CD4-positive, CD25-positive, alpha-beta regulatory T cell (primary cell): ENCODE results near the gene MGAT3. TPM values are rescaled to one million over a fixed set of nuclear protein-coding genes. Genes with fewer than 3 reads are reported as not detected.
"Not testable (repeated sequence)": the region's sequence is repeated elsewhere in the genome, so short reads cannot be mapped to it uniquely, and the experiment has no call there.

ENCODE experiments used
- ATAC-seq, 2 donors: fragments of 150-1000 bp; cut with Tn5 transposase; one replicate each; pipeline ENCODE4 v1.10.0; 2021; ENCODE audit warnings: low read depth in 2 of 2, moderate number of reproducible peaks in 2 of 2, moderate library complexity in 1 of 2
- DNase-seq, 3 donors: peaks; one replicate each; pipeline versions ENCODE4 v3.0.0 to v3.0.0-alpha.2; 2012 to 2022; ENCODE audit warnings: mixed read lengths in 1 of 3
- H3K27ac ChIP-seq: one replicate; pipeline ENCODE4 v1.7.0; 2013; ENCODE audit warnings: mild to moderate bottlenecking, low read length; ENCODE audit not compliant: insufficient read depth, poor library complexity, severe bottlenecking
- H3K27me3 ChIP-seq: one replicate; pipeline ENCODE4 v1.7.0; 2013; ENCODE audit warnings: low read length; ENCODE audit not compliant: control insufficient read depth, insufficient read depth
- H3K36me3 ChIP-seq: one replicate; pipeline ENCODE4 v1.7.0; 2013; ENCODE audit warnings: mild to moderate bottlenecking, low read length, moderate library complexity; ENCODE audit not compliant: control insufficient read depth, insufficient read depth
- H3K4me1 ChIP-seq: 2 replicates; pipeline ENCODE4 v1.7.0; 2013; ENCODE audit warnings: mild to moderate bottlenecking, low read length; ENCODE audit not compliant: insufficient read depth, control insufficient read depth, poor library complexity, severe bottlenecking
- H3K4me3 ChIP-seq: one replicate; pipeline ENCODE4 v1.7.0; 2013; ENCODE audit warnings: low read depth, mild to moderate bottlenecking, low read length, moderate library complexity
- H3K9me3 ChIP-seq, 2 experiments: 1 replicate in 1 of 2; 2 replicates in 1 of 2; pipeline ENCODE4 v1.7.0; 2013; ENCODE audit warnings: low read length in 2 of 2, mild to moderate bottlenecking in 1 of 2, moderate library complexity in 1 of 2; ENCODE audit not compliant: control insufficient read depth in 2 of 2
- H3K27ac Mint-ChIP-seq, 3 donors: one replicate each; pipeline ENCODE4 v1.8.0; 2020 to 2022; ENCODE audit warnings: mild to moderate bottlenecking in 3 of 3, mixed read lengths in 3 of 3, moderate library complexity in 2 of 3
- H3K27me3 Mint-ChIP-seq: one replicate; pipeline ENCODE4 v1.8.0; 2022; ENCODE audit warnings: mild to moderate bottlenecking, mixed read lengths
- H3K36me3 Mint-ChIP-seq: one replicate; pipeline ENCODE4 v1.8.0; 2020; ENCODE audit warnings: mixed read lengths
- H3K4me1 Mint-ChIP-seq, 4 donors: one replicate each; pipeline ENCODE4 v1.8.0; 2020 to 2022; ENCODE audit warnings: mixed read lengths in 4 of 4, mild to moderate bottlenecking in 1 of 4
- H3K4me3 Mint-ChIP-seq, 4 donors: one replicate each; pipeline ENCODE4 v1.8.0; 2020 to 2022; ENCODE audit warnings: mild to moderate bottlenecking in 4 of 4, mixed read lengths in 4 of 4, moderate library complexity in 3 of 4
- H3K9me3 Mint-ChIP-seq, 7 donors: one replicate each; pipeline ENCODE4 v1.8.0; 2020 to 2022; ENCODE audit warnings: mixed read lengths in 7 of 7, mild to moderate bottlenecking in 3 of 7, moderate library complexity in 2 of 7
- polyA plus RNA-seq, 4 donors: library from polyadenylated mRNA; unstranded; fragments of 300-500 nt; fragmentation: Illumina TruSeq; gene quantifications; one replicate each; pipeline ENCODE4 v1.2.3, GENCODE V29; 2021
- total RNA-seq: library from RNA; stranded (reverse); gene quantifications from one replicate; pipeline ENCODE4 v1.2.3, GENCODE V29; 2022

The MGAT3 gene
- total and polyA plus RNA-seq, 5 donors from 2014 or later = 0.12 TPM; not detected in 4

GRCh38 chr22:39521106-39521885 lies 64.5 kb downstream of the MGAT3 start:
- not testable (repeated sequence) for H3K9me3 Mint-ChIP-seq, H3K27me3 Mint-ChIP-seq, ATAC-seq, H3K27me3 ChIP-seq, DNase-seq, H3K9me3 ChIP-seq
- Histone ChIP-seq H3K4me3 (peak overlapping the region; percentile 92), H3K36me3 (peaks cover 36% of the 10 kb centered on the region), H3K27ac (peak overlapping the region; percentile 88), H3K4me1 (peaks cover 49% of the 10 kb centered on the region)
- Mint-ChIP-seq H3K4me3 (peak overlapping the region; percentile 91 to 96 (median 96)), H3K27ac (peak overlapping the region; percentile 97 to 99 (median 99)), H3K36me3 (peaks cover 23% of the 10 kb centered on the region), H3K4me1 (peaks cover 6 to 63% (median 39%) of the 10 kb centered on the region in 4 donors)

- Mint-ChIP-seq H3K4me1 (peaks cover 6 to 69% (median 41%) of the 10 kb centered on the region in 4 donors), H3K36me3 (peaks cover 23% of the 10 kb centered on the region), H3K27ac (peak overlapping the region; percentile 88 to 99 (median 97)), H3K4me3 (peak overlapping the region; percentile 91 to 96 (median 96))
- not testable (repeated sequence) for H3K9me3 ChIP-seq, H3K27me3 Mint-ChIP-seq, DNase-seq, ATAC-seq, H3K27me3 ChIP-seq, H3K9me3 Mint-ChIP-seq
- peak overlapping the region; percentile 88 for H3K27ac ChIP-seq
- peaks cover 32% of the 10 kb centered on the region for H3K36me3 ChIP-seq
- peak overlapping the region; percentile 92 for H3K4me3 ChIP-seq
- peaks cover 56% of the 10 kb centered on the region for H3K4me1 ChIP-seq
Observed at GRCh38 chr22:39522091-39522490, 65.3 kb downstream of the MGAT3 start.

- Mint-ChIP-seq H3K4me1 (peaks cover 6 to 75% (median 46%) of the 10 kb centered on the region in 4 donors), H3K27ac (peak overlapping the region; percentile 88 to 99 (median 97)), H3K4me3 (peak overlapping the region; percentile 91 to 96 (median 96)), H3K36me3 (peaks cover 23% of the 10 kb centered on the region), H3K27me3 (peaks cover 6% of the 10 kb centered on the region), H3K9me3 (peaks cover 0 to 6% (median 0%) of the 10 kb centered on the region in 7 donors)
- Histone ChIP-seq H3K27me3 (no peaks in the 10 kb centered on the region), H3K36me3 (peaks cover 32% of the 10 kb centered on the region), H3K4me3 (peak overlapping the region; percentile 92), H3K9me3 (no peaks in the 10 kb centered on the region), H3K27ac (no peak overlapping the region), H3K4me1 (peaks cover 62% of the 10 kb centered on the region)
- ATAC-seq (no peak), DNase-seq (peak in 1 of 3 donors; percentile 39)
Observed at GRCh38 chr22:39522567-39523300, 65.9 kb downstream of the MGAT3 start.

- H3K9me3 ChIP-seq = no peaks in the 10 kb centered on the region
- no peaks in the 10 kb centered on the region for H3K27me3 ChIP-seq
- DNase-seq = no peak
- H3K4me3 ChIP-seq = no peak overlapping the region
- H3K27ac ChIP-seq = peak overlapping the region; percentile 45
- peaks cover 72% of the 10 kb centered on the region for H3K4me1 ChIP-seq
- Mint-ChIP-seq H3K27me3 (peaks cover 6% of the 10 kb centered on the region), H3K4me3 (peak overlapping the region; percentile 35 to 80 (median 48)), H3K27ac (peak overlapping the region; percentile 32 to 52 (median 44)), H3K9me3 (peaks cover 0 to 8% (median 0%) of the 10 kb centered on the region in 7 donors), H3K36me3 (peaks cover 23% of the 10 kb centered on the region), H3K4me1 (peaks cover 6 to 82% (median 50%) of the 10 kb centered on the region in 4 donors)
- H3K36me3 ChIP-seq = peaks cover 37% of the 10 kb centered on the region
- no peak for ATAC-seq
Observed at GRCh38 chr22:39524089-39524752, 67.4 kb downstream of the MGAT3 start.

- peak overlapping the region; percentile 45 for H3K27ac ChIP-seq
- H3K9me3 Mint-ChIP-seq = peaks cover 0 to 8% (median 0%) of the 10 kb centered on the region in 7 donors
- H3K36me3 ChIP-seq = peaks cover 41% of the 10 kb centered on the region
- H3K27me3 ChIP-seq = no peaks in the 10 kb centered on the region
- peaks cover 6 to 87% (median 52%) of the 10 kb centered on the region in 4 donors for H3K4me1 Mint-ChIP-seq
- no peak overlapping the region for H3K4me3 ChIP-seq
- no peaks in the 10 kb centered on the region for H3K9me3 ChIP-seq
- H3K27me3 Mint-ChIP-seq = peaks cover 4% of the 10 kb centered on the region
- DNase-seq (no peak), ATAC-seq (no peak)
- H3K27ac Mint-ChIP-seq = peak overlapping the region; percentile 58 to 72 (median 72)
- H3K4me3 Mint-ChIP-seq = peak overlapping the region; percentile 20 to 61 (median 41)
- peaks cover 76% of the 10 kb centered on the region for H3K4me1 ChIP-seq
- H3K36me3 Mint-ChIP-seq = peaks cover 25% of the 10 kb centered on the region
Observed at GRCh38 chr22:39524753-39525657, 68.2 kb downstream of the MGAT3 start.

GRCh38 chr22:39525658-39525975 lies 68.8 kb downstream of the MGAT3 start:
- H3K36me3 ChIP-seq = peaks cover 45% of the 10 kb centered on the region
- H3K27me3 ChIP-seq = no peaks in the 10 kb centered on the region
- H3K4me1 Mint-ChIP-seq = peaks cover 6 to 88% (median 55%) of the 10 kb centered on the region in 4 donors
- peaks cover 21% of the 10 kb centered on the region for H3K36me3 Mint-ChIP-seq
- no peaks in the 10 kb centered on the region for H3K9me3 ChIP-seq
- ATAC-seq (no peak), DNase-seq (no peak)
- no peaks in the 10 kb centered on the region for H3K27me3 Mint-ChIP-seq
- peaks cover 0 to 7% (median 0%) of the 10 kb centered on the region in 7 donors for H3K9me3 Mint-ChIP-seq
- peak overlapping the region; percentile 48 to 64 (median 59) for H3K4me3 Mint-ChIP-seq
- H3K27ac ChIP-seq = no peak overlapping the region
- H3K4me1 ChIP-seq = peaks cover 82% of the 10 kb centered on the region
- peak overlapping the region; percentile 58 to 72 (median 72) for H3K27ac Mint-ChIP-seq
- no peak overlapping the region for H3K4me3 ChIP-seq
